ENCODE measurements around the gene DCAF12. TPM values are rescaled to one million over a fixed set of nuclear protein-coding genes. Genes with fewer than 3 reads are reported as not detected.

Gene DCAF12
- total and polyA plus RNA-seq, 2 of the 13 experiments (the other 11 are each of a cell fraction or from before 2014, with no cell fraction given), result 26.8 to 37.4 TPM

DNA sequence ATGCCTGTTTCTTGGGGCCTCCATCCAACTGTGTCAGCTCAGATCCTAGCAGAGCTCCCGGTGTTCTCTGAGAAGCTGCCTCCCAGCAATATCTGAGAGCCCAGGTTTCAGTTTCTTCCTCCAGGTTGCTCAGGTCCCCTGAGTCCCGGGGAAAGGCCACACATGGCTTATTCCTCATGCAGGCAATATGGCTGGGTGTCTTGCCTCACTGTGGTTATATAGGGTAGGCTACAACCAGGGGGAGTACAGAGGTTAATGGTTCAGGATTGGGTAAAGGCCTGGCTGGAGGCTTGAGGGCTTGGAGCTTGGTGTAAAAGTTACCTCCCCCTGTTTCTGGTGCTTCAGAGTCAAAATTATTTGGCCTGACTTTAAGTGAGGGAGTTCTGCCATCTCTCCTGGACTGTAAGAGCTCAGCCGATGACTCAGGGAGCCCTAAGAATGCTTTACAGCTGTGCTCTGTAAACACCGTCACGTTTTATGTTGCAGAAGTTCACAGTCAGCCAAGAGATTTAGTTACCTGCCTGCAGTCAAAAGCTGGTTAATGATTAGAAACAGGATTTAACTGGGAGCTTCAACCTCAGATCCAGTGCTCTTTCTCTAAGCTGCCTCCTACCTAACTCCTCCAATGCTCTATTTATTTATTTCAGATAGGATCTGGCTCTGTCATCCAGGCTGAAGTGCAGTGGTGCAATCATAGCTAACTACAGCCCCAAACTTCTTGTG lies 53.5 kb downstream of the DCAF12 start (continued):
- TF ChIP-seq, protein P1, sequence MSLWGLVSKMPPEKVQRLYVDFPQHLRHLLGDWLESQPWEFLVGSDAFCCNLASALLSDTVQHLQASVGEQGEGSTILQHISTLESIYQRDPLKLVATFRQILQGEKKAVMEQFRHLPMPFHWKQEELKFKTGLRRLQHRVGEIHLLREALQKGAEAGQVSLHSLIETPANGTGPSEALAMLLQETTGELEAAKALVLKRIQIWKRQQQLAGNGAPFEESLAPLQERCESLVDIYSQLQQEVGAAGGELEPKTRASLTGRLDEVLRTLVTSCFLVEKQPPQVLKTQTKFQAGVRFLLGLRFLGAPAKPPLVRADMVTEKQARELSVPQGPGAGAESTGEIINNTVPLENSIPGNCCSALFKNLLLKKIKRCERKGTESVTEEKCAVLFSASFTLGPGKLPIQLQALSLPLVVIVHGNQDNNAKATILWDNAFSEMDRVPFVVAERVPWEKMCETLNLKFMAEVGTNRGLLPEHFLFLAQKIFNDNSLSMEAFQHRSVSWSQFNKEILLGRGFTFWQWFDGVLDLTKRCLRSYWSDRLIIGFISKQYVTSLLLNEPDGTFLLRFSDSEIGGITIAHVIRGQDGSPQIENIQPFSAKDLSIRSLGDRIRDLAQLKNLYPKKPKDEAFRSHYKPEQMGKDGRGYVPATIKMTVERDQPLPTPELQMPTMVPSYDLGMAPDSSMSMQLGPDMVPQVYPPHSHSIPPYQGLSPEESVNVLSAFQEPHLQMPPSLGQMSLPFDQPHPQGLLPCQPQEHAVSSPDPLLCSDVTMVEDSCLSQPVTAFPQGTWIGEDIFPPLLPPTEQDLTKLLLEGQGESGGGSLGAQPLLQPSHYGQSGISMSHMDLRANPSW (CRISPR knock-in tag; IDR thresholded peaks at IDR 0.05; ENCODE audit: borderline replicate concordance), result no peak
- TF ChIP-seq CEBPG (CRISPR knock-in tag; IDR thresholded peaks at IDR 0.05) (peak; percentile 50), HNRNPUL1 (IDR thresholded peaks at IDR 0.05; ENCODE audit: low read depth, low read length) (peak; percentile 46; the same call in 1 of the 2 replicates), ZNF138 (CRISPR knock-in tag; IDR thresholded peaks at IDR 0.05; ENCODE audit: low read depth) (no peak), HNRNPK (IDR thresholded peaks at IDR 0.05; ENCODE audit: low read depth, low read length, poor library complexity, severe bottlenecking) (no peak), ZNF775 (CRISPR knock-in tag; IDR thresholded peaks at IDR 0.05; ENCODE audit: borderline replicate concordance) (no peak), MXD4 (CRISPR knock-in tag; IDR thresholded peaks at IDR 0.05) (no peak), GTF3A (CRISPR knock-in tag; conservative IDR thresholded peaks at IDR 0.05) (no peak), ZNF367 (CRISPR knock-in tag; IDR thresholded peaks at IDR 0.05; ENCODE audit: borderline replicate concordance) (no peak), TOPORS (CRISPR knock-in tag; IDR thresholded peaks at IDR 0.05) (no peak), ZNF776 (CRISPR knock-in tag; IDR thresholded peaks at IDR 0.05) (no peak), PHF21A (CRISPR knock-in tag; IDR thresholded peaks at IDR 0.05) (peak; percentile 65; the same call in 1 of the 2 replicates), ZNF383 (CRISPR knock-in tag; IDR thresholded peaks at IDR 0.05; ENCODE audit: borderline replicate concordance) (no peak), U2AF1 (optimal IDR thresholded peaks at IDR 0.05; ENCODE audit: low read depth, low read length) (no peak), ZNF350 (CRISPR knock-in tag; IDR thresholded peaks at IDR 0.05; ENCODE audit: borderline replicate concordance, low read depth) (no peak), CEBPB (IDR thresholded peaks at IDR 0.05; ENCODE audit: borderline replicate concordance, low read depth, low read length) (no peak), FOSL1 (CRISPR knock-in tag; IDR thresholded peaks at IDR 0.05; ENCODE audit: borderline replicate concordance) (peak; percentile 79; the same call in 1 of the 2 replicates), ZNF598 (CRISPR knock-in tag; IDR thresholded peaks at IDR 0.05; ENCODE audit: borderline replicate concordance) (0 out of 2 replicates have a peak, but pooled peaks have one; percentile 48), FOXJ3 (CRISPR knock-in tag; IDR thresholded peaks at IDR 0.05; ENCODE audit: borderline replicate concordance) (peak; percentile 70; the same call in 1 of the 2 replicates), PPARG (CRISPR knock-in tag; conservative IDR thresholded peaks at IDR 0.05) (no peak), NAIF1 (CRISPR knock-in tag; IDR thresholded peaks at IDR 0.05; ENCODE audit: borderline replicate concordance) (no peak), HOXA5 (CRISPR knock-in tag; IDR thresholded peaks at IDR 0.05) (peak; percentile 80), PRPF4 (IDR thresholded peaks at IDR 0.05; ENCODE audit: low read depth, low read length, poor library complexity, severe bottlenecking) (no peak), TEAD3 (CRISPR knock-in tag; optimal IDR thresholded peaks at IDR 0.05; ENCODE audit: borderline replicate concordance) (peak; percentile 80)
- TF ChIP-seq, protein P2, sequence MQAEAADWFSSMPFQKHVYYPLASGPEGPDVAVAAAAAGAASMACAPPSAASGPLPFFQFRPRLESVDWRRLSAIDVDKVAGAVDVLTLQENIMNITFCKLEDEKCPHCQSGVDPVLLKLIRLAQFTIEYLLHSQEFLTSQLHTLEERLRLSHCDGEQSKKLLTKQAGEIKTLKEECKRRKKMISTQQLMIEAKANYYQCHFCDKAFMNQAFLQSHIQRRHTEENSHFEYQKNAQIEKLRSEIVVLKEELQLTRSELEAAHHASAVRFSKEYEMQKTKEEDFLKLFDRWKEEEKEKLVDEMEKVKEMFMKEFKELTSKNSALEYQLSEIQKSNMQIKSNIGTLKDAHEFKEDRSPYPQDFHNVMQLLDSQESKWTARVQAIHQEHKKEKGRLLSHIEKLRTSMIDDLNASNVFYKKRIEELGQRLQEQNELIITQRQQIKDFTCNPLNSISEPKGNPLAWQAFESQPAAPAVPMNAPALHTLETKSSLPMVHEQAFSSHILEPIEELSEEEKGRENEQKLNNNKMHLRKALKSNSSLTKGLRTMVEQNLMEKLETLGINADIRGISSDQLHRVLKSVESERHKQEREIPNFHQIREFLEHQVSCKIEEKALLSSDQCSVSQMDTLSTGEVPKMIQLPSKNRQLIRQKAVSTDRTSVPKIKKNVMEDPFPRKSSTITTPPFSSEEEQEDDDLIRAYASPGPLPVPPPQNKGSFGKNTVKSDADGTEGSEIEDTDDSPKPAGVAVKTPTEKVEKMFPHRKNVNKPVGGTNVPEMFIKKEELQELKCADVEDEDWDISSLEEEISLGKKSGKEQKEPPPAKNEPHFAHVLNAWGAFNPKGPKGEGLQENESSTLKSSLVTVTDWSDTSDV (CRISPR knock-in tag; IDR thresholded peaks at IDR 0.05), result no peak
